HepG2 (cell line): Measurements from ENCODE around the gene CASP3. TPM values are rescaled to one million over a fixed set of nuclear protein-coding genes. Genes with fewer than 3 reads are reported as not detected.
A peak's percentile ranks its signal among the peaks of the same experiment; 100 is the strongest.

Source experiments
- ATAC-seq: fragments of 200-7000 bp; cut with Tn5 transposase; 3 replicates; pipeline ENCODE4 v1.9.1; 2020; ENCODE audit warnings: mild to moderate bottlenecking, moderate library complexity
- BruUV-seq: library from RNA; stranded (reverse); fragments of 400-500 nt; replicated peaks from 2 replicates; lab custom pipeline; 2021; lab: Mats Ljungman, UMichigan
- CTCF ChIA-PET: fragments of 300-600 bp; formaldehyde crosslinking; extraction: SDS; loops from one replicate; lab custom pipeline; 2021; ENCODE audit warnings: low total read pairs, inconsistent platforms, low intra/inter-chr PET ratio; lab: Yijun Ruan, JAX
- POLR2A ChIA-PET: fragments of 350-600 bp; sonication (Branson Sonifier 250); formaldehyde crosslinking; loops from one replicate; lab custom pipeline; 2020; ENCODE audit warnings: antibody characterized with exemption, inconsistent platforms; lab: Yijun Ruan, JAX
- DNase-seq: peaks from one replicate; pipeline ENCODE4 v3.0.0-alpha.2; 2015; ENCODE audit warnings: low spot score
- FAIRE-seq: peaks from 3 replicates; lab custom pipeline; 2011; peaks lifted over from hg19 to GRCh38; lab: Jason Lieb, UNC
- H2AFZ ChIP-seq: one replicate; pipeline ENCODE4 v1.6.1; 2011; ENCODE audit warnings: low read length, inconsistent platforms
- H3K27ac ChIP-seq: fragments of 300-600 bp; 3 replicates; pipeline ENCODE4 v1.8.0; 2011; ENCODE audit warnings: mixed run types, mild to moderate bottlenecking, mixed read lengths, low read length, inconsistent platforms; ENCODE audit not compliant: insufficient read depth; ENCODE audit errors: extremely low read length
- H3K27me3 ChIP-seq, 2 experiments: fragments of 200-600 bp in 1 of 2; 2 replicates in 1 of 2; 3 replicates in 1 of 2; pipeline versions ENCODE4 v1.6.0 to v1.8.0; 2011; ENCODE audit warnings: low read length in 2 of 2, mild to moderate bottlenecking in 2 of 2, moderate library complexity in 2 of 2, inconsistent platforms in 1 of 2; ENCODE audit not compliant: insufficient read depth in 2 of 2, control insufficient read depth in 1 of 2
- H3K36me3 ChIP-seq, 2 experiments: fragments of 200-600 bp in 1 of 2; replicated peaks in 1 of 2; 2 replicates in 1 of 2; 3 replicates in 1 of 2; pipeline versions ENCODE4 v1.5.1 to v1.8.0; 2011; ENCODE audit warnings: low read length in 2 of 2, inconsistent platforms in 1 of 2; ENCODE audit not compliant: insufficient read depth in 2 of 2, control insufficient read depth in 1 of 2
- H3K4me1 ChIP-seq: 2 replicates; pipeline ENCODE4 v1.5.1; 2012; ENCODE audit warnings: low read length, inconsistent platforms; ENCODE audit not compliant: insufficient read depth
- H3K4me2 ChIP-seq: 2 replicates; pipeline ENCODE4 v1.6.0; 2011; ENCODE audit warnings: low read depth, low read length, inconsistent platforms
- H3K4me3 ChIP-seq, 3 experiments: fragments of 200-600 bp in 1 of 3; sonication (generic), shearing (Covaris generic) in 1 of 3; replicated peaks in 1 of 3; 2 replicates each; pipeline ENCODE4 v1.5.1; 2011 to 2016; ENCODE audit warnings: low read length in 3 of 3, inconsistent platforms in 2 of 3, low read depth in 2 of 3, mild to moderate bottlenecking in 2 of 3, control low read depth in 1 of 3, mixed read lengths in 1 of 3; ENCODE audit not compliant: insufficient read depth in 1 of 3
- H3K79me2 ChIP-seq: one replicate; pipeline ENCODE4 v1.6.1; 2011; ENCODE audit warnings: low read length, inconsistent platforms; ENCODE audit not compliant: insufficient read depth
- H3K9ac ChIP-seq: 2 replicates; pipeline ENCODE4 v1.6.0; 2011; ENCODE audit warnings: mild to moderate bottlenecking, low read depth, low read length, inconsistent platforms; ENCODE audit not compliant: insufficient read depth
- H3K9me3 ChIP-seq: 2 replicates; pipeline ENCODE4 v1.5.1; 2012; ENCODE audit warnings: mild to moderate bottlenecking, low read length
- H4K20me1 ChIP-seq: 2 replicates; pipeline ENCODE4 v1.6.0; 2011; ENCODE audit warnings: inconsistent platforms, mild to moderate bottlenecking, low read length, moderate library complexity; ENCODE audit not compliant: insufficient read depth
- ELF4 ChIP-seq: sonication (generic); formaldehyde crosslinking; IDR thresholded peaks from 2 replicates; pipeline ENCODE4 v1.5.0; 2020; ENCODE audit warnings: missing genetic modification reagents, mild to moderate bottlenecking, moderate library complexity, borderline replicate concordance
- HNRNPK ChIP-seq: fragments of 200-400 bp; formaldehyde crosslinking; IDR thresholded peaks from 2 replicates; pipeline ENCODE4 v1.6.1; 2018; ENCODE audit warnings: low read length, low read depth, moderate library complexity, mild to moderate bottlenecking; ENCODE audit not compliant: poor library complexity, severe bottlenecking
- KDM4B ChIP-seq: sonication (generic); formaldehyde crosslinking; IDR thresholded peaks from 2 replicates; pipeline ENCODE4 v1.4.0; 2020; ENCODE audit warnings: missing genetic modification reagents
- KLF9 ChIP-seq: IDR thresholded peaks from 2 replicates; pipeline ENCODE4 v1.6.1; 2016; ENCODE audit warnings: low read depth
- PLRG1 ChIP-seq: fragments of 450-650 bp; conservative IDR thresholded peaks from 2 replicates; pipeline ENCODE4 v1.6.1; 2016
- RELA ChIP-seq: sonication (generic); formaldehyde crosslinking; IDR thresholded peaks from 2 replicates; pipeline ENCODE4 v1.4.0; 2020; ENCODE audit warnings: missing genetic modification reagents
- TAF15 ChIP-seq: fragments of 200-400 bp; formaldehyde crosslinking; IDR thresholded peaks from one replicate; pipeline ENCODE4 v1.6.1; 2018; ENCODE audit warnings: mild to moderate bottlenecking, low read depth, low read length; ENCODE audit not compliant: poor library complexity, severe bottlenecking
- THYN1 ChIP-seq: sonication (generic); formaldehyde crosslinking; IDR thresholded peaks from 2 replicates; pipeline ENCODE4 v1.8.1; 2023; ENCODE audit warnings: low read depth, mild to moderate bottlenecking, moderate library complexity, missing genetic modification reagents, borderline replicate concordance
- ZFAT ChIP-seq: sonication (generic); formaldehyde crosslinking; conservative IDR thresholded peaks from 2 replicates; pipeline ENCODE4 v1.8.1; 2023; ENCODE audit warnings: missing genetic modification reagents, inconsistent platforms
- ZNF296 ChIP-seq: sonication (generic); formaldehyde crosslinking; conservative IDR thresholded peaks from 2 replicates; pipeline ENCODE4 v1.5.0; 2020; ENCODE audit warnings: mild to moderate bottlenecking, missing genetic modification reagents
- ZNF326 ChIP-seq: sonication (generic); formaldehyde crosslinking; IDR thresholded peaks from 2 replicates; pipeline ENCODE4 v1.4.0; 2020; ENCODE audit warnings: missing genetic modification reagents, borderline replicate concordance
- ZNF605 ChIP-seq: sonication (generic); formaldehyde crosslinking; IDR thresholded peaks from 2 replicates; pipeline ENCODE4 v1.8.0; 2022; ENCODE audit warnings: mild to moderate bottlenecking, missing genetic modification reagents
- ZNF768 ChIP-seq: sonication (generic); formaldehyde crosslinking; IDR thresholded peaks from 2 replicates; pipeline ENCODE4 v1.4.0; 2020; ENCODE audit warnings: missing genetic modification reagents
- WGBS: methylation state at CpG from one replicate; pipeline ENCODE4 v1.1.6; 2017; ENCODE audit warnings: low lambda C conversion rate; 5-methylcytosine and 5-hydroxymethylcytosine counted together
- in situ Hi-C: cut with HindIII; loops from 2 replicates; pipeline ENCODE4 v1.10.0; 2017; ENCODE audit warnings: low pct_unique_long_range_greater_than_20kb; ENCODE audit not compliant: extremely low pct_ligation_motif_present
- intact Hi-C: fragments of 100-400 bp; cut with micrococcal nuclease; formaldehyde crosslinking; loops from one replicate; pipeline ENCODE4 v1.10.0; 2022; ENCODE audit not compliant: unreplicated experiment
- polyA plus RNA-seq, 8 experiments: library from polyadenylated mRNA; depleted of rRNA in 3 of 8; stranded (reverse) in 7 of 8; unstranded in 1 of 8; fragments of >200 nt; fragmentation: Illumina TruSeq in 4 of 8; extraction: Trizol in 4 of 8; gene quantifications; 2 replicates each; pipeline versions ENCODE4 v1.2.1 to v1.2.3, GENCODE V29; 2011 to 2016; ENCODE audit warnings: low read depth in 4 of 8, missing spikeins in 1 of 8, mixed read lengths in 1 of 8; ENCODE audit not compliant: insufficient read depth in 1 of 8
- total RNA-seq, 5 experiments: library from RNA; depleted of rRNA; stranded (reverse); fragments of >200 nt; fragmentation: Illumina TruSeq; extraction: Trizol; gene quantifications; 2 replicates each; pipeline ENCODE4 v1.2.3, GENCODE V29; 2016; ENCODE audit warnings: low read depth in 1 of 5
- TF ChIP-seq, protein P1 (sequence below): sonication (generic); formaldehyde crosslinking; IDR thresholded peaks from 2 replicates; pipeline ENCODE4 v1.8.0; 2022; ENCODE audit warnings: mild to moderate bottlenecking, missing genetic modification reagents
- TF ChIP-seq, protein P2 (sequence below): IDR thresholded peaks from 2 replicates; pipeline ENCODE4 v1.6.1; 2016; ENCODE audit warnings: low read depth, control low read depth

The CASP3 gene
- total and polyA plus RNA-seq, 2 of the 13 experiments (the other 11 are each of a cell fraction or from before 2014, with no cell fraction given): 26.0 to 77.8 TPM

DNA sequence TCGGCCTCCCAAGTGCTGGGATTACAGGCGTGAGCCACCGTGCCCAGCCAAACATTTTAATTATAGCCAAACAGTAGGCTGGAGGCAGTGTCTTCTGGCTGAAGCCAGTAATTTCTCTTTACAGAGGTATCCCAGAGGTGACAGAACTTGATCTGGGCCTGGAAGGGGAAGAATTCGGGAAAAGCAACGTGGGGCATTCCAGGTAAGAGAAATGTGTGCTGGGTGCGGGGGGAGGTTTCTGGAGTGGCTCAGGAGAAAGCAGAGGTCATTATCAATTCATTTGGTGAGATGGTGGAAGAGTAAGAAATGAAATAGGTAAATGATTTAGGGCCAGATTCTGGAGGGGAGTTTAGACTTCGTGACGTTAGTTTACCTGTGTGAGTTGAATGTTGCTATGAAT lies 2.7 kb upstream of the CASP3 start:
- no peak overlapping the region for H3K27ac ChIP-seq

DNA sequence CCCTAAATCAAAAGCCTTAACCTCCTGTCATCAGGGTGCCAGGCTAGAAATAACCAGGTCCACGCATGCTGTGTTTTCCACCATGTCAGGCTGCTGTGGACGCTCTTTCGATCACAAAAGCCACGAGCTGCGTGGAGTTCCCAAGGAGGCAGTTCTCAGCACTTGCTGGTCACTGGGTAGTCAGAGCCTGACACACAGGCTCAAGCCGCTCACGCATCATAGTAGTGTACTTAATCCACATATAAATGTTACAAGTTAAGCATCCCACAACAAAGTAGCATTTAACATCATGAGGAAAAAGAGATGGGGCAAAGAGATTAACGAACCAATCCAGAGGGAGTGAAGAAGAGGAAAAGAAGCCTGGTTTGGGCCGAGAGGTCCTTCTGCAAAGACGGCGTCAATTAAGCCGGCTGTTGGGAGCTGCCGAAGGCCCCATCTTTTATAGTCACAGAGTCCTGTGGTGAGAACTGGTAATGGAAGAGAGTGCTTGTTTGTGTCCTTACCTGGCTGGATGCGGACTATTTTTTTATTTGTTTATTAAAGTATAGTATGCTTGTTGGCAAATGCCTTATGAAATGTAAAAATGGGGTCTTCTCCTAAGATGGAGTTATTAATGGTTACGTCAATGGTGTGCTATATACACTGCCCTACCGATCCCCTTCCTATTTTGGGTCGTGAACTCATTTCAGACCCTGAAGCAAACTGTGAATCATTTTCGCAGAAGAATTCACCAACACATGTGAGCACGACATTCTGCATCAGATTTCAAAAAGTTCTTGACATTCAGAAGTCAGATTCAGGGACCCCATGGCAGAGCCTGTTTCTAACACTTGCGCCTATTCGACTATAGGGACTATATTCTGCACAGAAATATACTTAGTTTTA lies 966 bp upstream of the CASP3 start:
- H3K27ac ChIP-seq: peak overlapping the region; percentile 80
- in situ Hi-C loops: no loop called here
- TSS peak; percentile 96 for BruUV-seq
- H4K20me1 ChIP-seq: peaks cover 10% of the 10 kb centered on the region; the same call in 1 of the 2 replicates
- intact Hi-C loops: loop anchor here (2.0 to 10.0 kb wide), 4 partner anchors 23 to 385 kb away; partner anchors contain the start of gene IRF2
- H3K9ac ChIP-seq: peak overlapping the region; percentile 93
- 24% methylated on average over 21 of the region's 21 CpGs for WGBS
- H3K4me2 ChIP-seq: peak overlapping the region; percentile 97
- ChIA-PET CTCF (no interaction called here), POLR2A (interaction anchor here (0.6 to 4.3 kb wide), 29 partner anchors 10 to 370 kb away, joined by 3 to 48 read pairs (median 4); partner anchors contain the start of genes CENPU and IRF2)
- H2AFZ ChIP-seq: peak overlapping the region; percentile 96
- ATAC-seq (peak; percentile 43), FAIRE-seq (no peak), DNase-seq (peak; percentile 17)
- H3K27me3 ChIP-seq: no peaks in the 10 kb centered on the region; a peak in 1 of 5 replicates
- peaks cover 46% of the 10 kb centered on the region for H3K79me2 ChIP-seq
- peak overlapping the region; percentile 75 to 88 (median 87) for H3K4me3 ChIP-seq
- peaks cover 47% of the 10 kb centered on the region for H3K4me1 ChIP-seq
- H3K36me3 ChIP-seq: no peaks in the 10 kb centered on the region
- H3K9me3 ChIP-seq: no peaks in the 10 kb centered on the region
- TF ChIP-seq ZNF326 (CRISPR knock-in tag) (no peak), ZFAT (CRISPR knock-in tag) (no peak), TAF15 (no peak), KLF9 (CRISPR knock-in tag) (0 out of 2 replicates have a peak, but pooled peaks have one; percentile 20), ZNF605 (CRISPR knock-in tag) (peak; percentile 47; the same call in 1 of the 2 replicates), HNRNPK (no peak), THYN1 (CRISPR knock-in tag) (no peak)
- TF ChIP-seq, protein P1, sequence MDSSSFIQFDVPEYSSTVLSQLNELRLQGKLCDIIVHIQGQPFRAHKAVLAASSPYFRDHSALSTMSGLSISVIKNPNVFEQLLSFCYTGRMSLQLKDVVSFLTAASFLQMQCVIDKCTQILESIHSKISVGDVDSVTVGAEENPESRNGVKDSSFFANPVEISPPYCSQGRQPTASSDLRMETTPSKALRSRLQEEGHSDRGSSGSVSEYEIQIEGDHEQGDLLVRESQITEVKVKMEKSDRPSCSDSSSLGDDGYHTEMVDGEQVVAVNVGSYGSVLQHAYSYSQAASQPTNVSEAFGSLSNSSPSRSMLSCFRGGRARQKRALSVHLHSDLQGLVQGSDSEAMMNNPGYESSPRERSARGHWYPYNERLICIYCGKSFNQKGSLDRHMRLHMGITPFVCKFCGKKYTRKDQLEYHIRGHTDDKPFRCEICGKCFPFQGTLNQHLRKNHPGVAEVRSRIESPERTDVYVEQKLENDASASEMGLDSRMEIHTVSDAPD (CRISPR knock-in tag): 0 out of 2 replicates have a peak, but pooled peaks have one; percentile 21

More for the DNA sequence above, 2.7 kb upstream of the CASP3 start:
- H3K9ac ChIP-seq: no peak overlapping the region
- no peaks in the 10 kb centered on the region for H3K36me3 ChIP-seq
- no peak overlapping the region for H2AFZ ChIP-seq
- ChIA-PET POLR2A (no interaction called here), CTCF (no interaction called here)
- intact Hi-C loops (no loop called here), in situ Hi-C loops (no loop called here)
- ATAC-seq (no peak), FAIRE-seq (no peak), DNase-seq (no peak)
- no TSS peak for BruUV-seq
- H3K4me1 ChIP-seq: peaks cover 30% of the 10 kb centered on the region
- no peak overlapping the region for H3K4me3 ChIP-seq
- no peaks in the 10 kb centered on the region for H3K9me3 ChIP-seq
- no peaks in the 10 kb centered on the region; a peak in 1 of 5 replicates for H3K27me3 ChIP-seq
- TF ChIP-seq ZNF768 (CRISPR knock-in tag): no peak
- no peak for TF ChIP-seq RELA
- no peak for TF ChIP-seq ELF4 (CRISPR knock-in tag)
- TF ChIP-seq ZNF296 (CRISPR knock-in tag): no peak
- no peak for TF ChIP-seq KDM4B (CRISPR knock-in tag)
- TF ChIP-seq PLRG1: no peak
- TF ChIP-seq, protein P2, sequence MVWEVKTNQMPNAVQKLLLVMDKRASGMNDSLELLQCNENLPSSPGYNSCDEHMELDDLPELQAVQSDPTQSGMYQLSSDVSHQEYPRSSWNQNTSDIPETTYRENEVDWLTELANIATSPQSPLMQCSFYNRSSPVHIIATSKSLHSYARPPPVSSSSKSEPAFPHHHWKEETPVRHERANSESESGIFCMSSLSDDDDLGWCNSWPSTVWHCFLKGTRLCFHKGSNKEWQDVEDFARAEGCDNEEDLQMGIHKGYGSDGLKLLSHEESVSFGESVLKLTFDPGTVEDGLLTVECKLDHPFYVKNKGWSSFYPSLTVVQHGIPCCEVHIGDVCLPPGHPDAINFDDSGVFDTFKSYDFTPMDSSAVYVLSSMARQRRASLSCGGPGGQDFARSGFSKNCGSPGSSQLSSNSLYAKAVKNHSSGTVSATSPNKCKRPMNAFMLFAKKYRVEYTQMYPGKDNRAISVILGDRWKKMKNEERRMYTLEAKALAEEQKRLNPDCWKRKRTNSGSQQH: no peak
- H3K4me2 ChIP-seq: no peak overlapping the region
- H4K20me1 ChIP-seq: peaks cover 7% of the 10 kb centered on the region; the same call in 1 of the 2 replicates
- WGBS: 96% methylated on average over 8 of the region's 8 CpGs
- peaks cover 29% of the 10 kb centered on the region for H3K79me2 ChIP-seq
